ENCODE data around the gene COBL.

DNA sequence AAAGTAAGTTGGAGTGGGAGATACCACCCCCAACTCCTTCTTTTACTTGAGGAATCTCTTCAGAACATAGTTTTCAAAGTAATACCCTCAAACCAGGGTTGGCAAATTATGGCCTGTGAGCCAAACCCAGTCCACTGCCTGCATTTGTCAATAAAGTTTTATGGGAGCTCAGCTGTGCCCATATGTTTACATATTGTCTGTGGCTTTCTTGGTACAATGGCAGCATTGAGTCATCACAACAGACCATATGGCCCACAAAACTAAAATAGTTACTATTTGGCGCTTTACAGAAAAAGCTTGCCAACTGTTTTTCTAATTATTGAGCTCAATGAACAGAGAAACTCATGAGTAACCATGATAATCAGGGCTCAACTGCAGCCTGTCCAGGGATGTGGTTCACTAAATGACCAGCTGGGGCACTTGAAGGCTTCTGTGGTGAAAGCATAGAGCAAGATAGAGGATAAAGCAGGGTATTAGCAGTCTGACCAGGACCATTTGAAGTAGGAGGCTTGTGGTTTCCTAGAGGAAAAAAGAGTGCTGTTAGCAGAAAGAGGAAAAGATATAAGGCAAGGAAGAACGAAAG lies 337.9 kb downstream of the COBL start:
- TF ChIP-seq NRF1 (IDR thresholded peaks at IDR 0.05; ENCODE audit: low read depth, low read length) (no peak), EZH2 (IDR thresholded peaks at IDR 0.05; ENCODE audit: low read depth, low read length, severe bottlenecking) (no peak), JUN (IDR thresholded peaks at IDR 0.05; ENCODE audit: low read depth, low read length) (no peak), RAD21 (IDR thresholded peaks at IDR 0.05 in 1 of 2, conservative IDR thresholded peaks at IDR 0.05 in 1 of 2; ENCODE audit: low read depth in 2 of 2, low read length in 2 of 2) (peak in 1 of 2 experiments; percentile 50; a peak in 3 of 4 replicates), BRCA1 (IDR thresholded peaks at IDR 0.05; ENCODE audit: low read depth, low read length) (no peak), POLR2A (IDR thresholded peaks at IDR 0.05; ENCODE audit: control extremely low read depth in 1 of 2, low read depth in 2 of 2, low read length in 2 of 2) (no peak), YY1 (IDR thresholded peaks at IDR 0.05; ENCODE audit: low read depth, low read length) (no peak), RFX5 (IDR thresholded peaks at IDR 0.05; ENCODE audit: borderline replicate concordance, low read depth, low read length) (no peak), TEAD4 (IDR thresholded peaks at IDR 0.05; ENCODE audit: low read depth, low read length) (no peak), TAF1 (IDR thresholded peaks at IDR 0.05; ENCODE audit: low read depth, low read length) (no peak)
- TF ChIP-seq, protein P1, sequence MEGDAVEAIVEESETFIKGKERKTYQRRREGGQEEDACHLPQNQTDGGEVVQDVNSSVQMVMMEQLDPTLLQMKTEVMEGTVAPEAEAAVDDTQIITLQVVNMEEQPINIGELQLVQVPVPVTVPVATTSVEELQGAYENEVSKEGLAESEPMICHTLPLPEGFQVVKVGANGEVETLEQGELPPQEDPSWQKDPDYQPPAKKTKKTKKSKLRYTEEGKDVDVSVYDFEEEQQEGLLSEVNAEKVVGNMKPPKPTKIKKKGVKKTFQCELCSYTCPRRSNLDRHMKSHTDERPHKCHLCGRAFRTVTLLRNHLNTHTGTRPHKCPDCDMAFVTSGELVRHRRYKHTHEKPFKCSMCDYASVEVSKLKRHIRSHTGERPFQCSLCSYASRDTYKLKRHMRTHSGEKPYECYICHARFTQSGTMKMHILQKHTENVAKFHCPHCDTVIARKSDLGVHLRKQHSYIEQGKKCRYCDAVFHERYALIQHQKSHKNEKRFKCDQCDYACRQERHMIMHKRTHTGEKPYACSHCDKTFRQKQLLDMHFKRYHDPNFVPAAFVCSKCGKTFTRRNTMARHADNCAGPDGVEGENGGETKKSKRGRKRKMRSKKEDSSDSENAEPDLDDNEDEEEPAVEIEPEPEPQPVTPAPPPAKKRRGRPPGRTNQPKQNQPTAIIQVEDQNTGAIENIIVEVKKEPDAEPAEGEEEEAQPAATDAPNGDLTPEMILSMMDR (IDR thresholded peaks at IDR 0.05; ENCODE audit: control extremely low read depth in 1 of 3, insufficient read depth in 1 of 3, low read depth in 1 of 3, low read length in 3 of 3), result peak in 2 of 3 experiments; percentile 44 to 51; a peak in 3 of 4 replicates
